HEK293T (cell line): ENCODE data around the gene MTO1.

Experiments used
- ARNT ChIP-seq: fragments of 450-650 bp; IDR thresholded peaks from 2 replicates; pipeline ENCODE4 v1.6.1; 2017; ENCODE audit warnings: mild to moderate bottlenecking
- BHLHE40 ChIP-seq: fragments of 450-650 bp; IDR thresholded peaks from 2 replicates; pipeline ENCODE4 v1.6.1; 2016; ENCODE audit warnings: mild to moderate bottlenecking, moderate library complexity, borderline replicate concordance
- ELF4 ChIP-seq: fragments of 450-650 bp; IDR thresholded peaks from 2 replicates; pipeline ENCODE4 v1.6.1; 2017; ENCODE audit warnings: antibody characterized with exemption
- FOXA1 ChIP-seq: fragments of 450-650 bp; IDR thresholded peaks from 2 replicates; pipeline ENCODE4 v1.6.1; 2016; ENCODE audit warnings: mild to moderate bottlenecking
- FOXK2 ChIP-seq: fragments of 450-650 bp; IDR thresholded peaks from 2 replicates; pipeline ENCODE4 v1.6.1; 2016; ENCODE audit warnings: mild to moderate bottlenecking
- FOXM1 ChIP-seq: fragments of 450-650 bp; IDR thresholded peaks from 2 replicates; pipeline ENCODE4 v1.6.1; 2017; ENCODE audit warnings: mild to moderate bottlenecking, borderline replicate concordance
- L3MBTL2 ChIP-seq: fragments of 450-650 bp; conservative IDR thresholded peaks from 2 replicates; pipeline ENCODE4 v1.6.1; 2016; ENCODE audit warnings: mild to moderate bottlenecking
- LEF1 ChIP-seq: fragments of 450-650 bp; IDR thresholded peaks from 2 replicates; pipeline ENCODE4 v1.6.1; 2017; ENCODE audit warnings: mild to moderate bottlenecking, borderline replicate concordance
- SP1 ChIP-seq: fragments of 450-650 bp; IDR thresholded peaks from 2 replicates; pipeline ENCODE4 v1.6.1; 2017
- SUZ12 ChIP-seq: fragments of 450-650 bp; IDR thresholded peaks from 2 replicates; pipeline ENCODE4 v1.6.1; 2016; ENCODE audit warnings: mild to moderate bottlenecking
- ZNF384 ChIP-seq: fragments of 450-650 bp; IDR thresholded peaks from 2 replicates; pipeline ENCODE4 v1.6.1; 2016
- TF ChIP-seq, protein P1 (sequence below): fragments of 450-650 bp; IDR thresholded peaks from 2 replicates; pipeline ENCODE4 v1.6.1; 2016

DNA sequence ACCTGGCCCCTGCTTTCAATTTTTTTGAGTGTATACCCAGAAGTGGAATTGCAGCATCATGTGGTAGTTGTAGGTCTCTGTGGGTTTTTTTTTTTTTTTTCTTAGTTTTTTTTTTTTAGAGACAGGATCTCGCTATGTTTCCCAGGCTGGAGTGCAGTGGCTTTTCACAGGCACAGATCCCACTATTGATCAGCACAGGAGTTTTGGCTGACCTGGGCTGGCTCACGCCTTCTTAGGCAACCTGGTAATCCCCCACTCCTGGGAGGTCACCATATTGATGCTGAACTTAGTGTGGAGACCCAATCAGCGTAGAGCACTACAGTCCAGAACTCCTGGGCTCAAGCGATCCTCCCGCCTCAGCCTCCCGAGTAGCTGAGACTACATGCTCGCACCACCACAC is 25.9 kb downstream of the MTO1 start:
- TF ChIP-seq BHLHE40 (no peak), FOXK2 (no peak), ZNF384 (no peak), ARNT (no peak), FOXA1 (no peak), LEF1 (no peak), SP1 (no peak), SUZ12 (no peak), L3MBTL2 (no peak), ELF4 (no peak), FOXM1 (no peak)
- TF ChIP-seq, protein P1, sequence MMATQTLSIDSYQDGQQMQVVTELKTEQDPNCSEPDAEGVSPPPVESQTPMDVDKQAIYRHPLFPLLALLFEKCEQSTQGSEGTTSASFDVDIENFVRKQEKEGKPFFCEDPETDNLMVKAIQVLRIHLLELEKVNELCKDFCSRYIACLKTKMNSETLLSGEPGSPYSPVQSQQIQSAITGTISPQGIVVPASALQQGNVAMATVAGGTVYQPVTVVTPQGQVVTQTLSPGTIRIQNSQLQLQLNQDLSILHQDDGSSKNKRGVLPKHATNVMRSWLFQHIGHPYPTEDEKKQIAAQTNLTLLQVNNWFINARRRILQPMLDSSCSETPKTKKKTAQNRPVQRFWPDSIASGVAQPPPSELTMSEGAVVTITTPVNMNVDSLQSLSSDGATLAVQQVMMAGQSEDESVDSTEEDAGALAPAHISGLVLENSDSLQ: no peak
